GM21528 (cell line): Measurements from ENCODE around the gene DDI2.
"Not testable (repeated sequence)": the region's sequence is repeated elsewhere in the genome, so short reads cannot be mapped to it uniquely, and the experiment has no call there.

Experiments
- ATAC-seq: cut with Tn5 transposase; IDR thresholded peaks from one replicate; pipeline ENCODE4 v1.9.1; 2021; ENCODE audit warnings: mild to moderate bottlenecking, moderate library complexity; ENCODE audit not compliant: unreplicated experiment, low FRiP score

DDI2 gene

DNA sequence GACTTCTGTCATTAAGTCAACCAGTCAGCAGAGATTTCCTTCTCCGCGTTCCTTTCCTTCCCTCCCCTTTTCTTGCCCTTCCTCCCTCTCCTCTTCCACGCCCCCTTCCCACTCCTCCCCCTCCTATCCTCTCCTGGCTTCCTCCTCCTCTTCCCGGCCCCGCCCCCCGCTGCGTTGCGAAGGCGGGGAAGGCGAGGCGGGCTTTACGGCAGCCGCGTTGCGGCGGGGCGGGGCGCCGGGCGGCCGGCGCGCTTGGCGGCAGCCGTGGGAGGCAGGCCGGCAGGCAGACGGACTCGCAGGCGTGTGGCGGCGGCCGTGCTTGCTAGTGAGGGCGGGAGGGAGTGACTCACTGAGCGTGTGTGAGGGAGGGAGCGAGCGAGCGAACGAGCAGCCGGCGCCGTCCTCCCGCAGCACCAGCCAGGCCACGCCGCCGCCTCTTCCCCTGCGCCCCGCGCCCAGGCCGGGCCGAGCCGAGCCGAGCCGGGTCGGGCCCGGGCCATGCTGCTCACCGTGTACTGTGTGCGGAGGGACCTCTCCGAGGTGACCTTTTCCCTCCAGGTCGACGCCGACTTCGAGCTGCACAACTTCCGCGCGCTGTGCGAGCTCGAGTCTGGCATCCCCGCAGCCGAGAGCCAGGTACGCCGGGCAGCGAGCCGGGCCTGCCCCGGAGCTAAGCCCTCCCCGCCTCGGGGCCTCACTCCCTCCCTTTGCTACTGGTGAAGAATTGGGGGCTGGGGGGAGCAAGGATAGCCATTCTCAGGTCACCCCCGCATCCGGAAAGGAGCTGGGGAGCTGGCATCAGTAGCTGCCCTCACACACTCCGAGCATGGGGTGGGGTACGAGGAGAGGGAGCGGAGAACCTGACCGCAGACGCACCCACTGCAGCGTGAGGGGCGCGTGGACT is at the start of gene DDI2:
Gene DDI2 (plus strand): TSS at position 286 of the 904 bp plus-strand sequence. CDS start 213 bp downstream, at position 499.
- ATAC-seq = peak; percentile 68

DNA sequence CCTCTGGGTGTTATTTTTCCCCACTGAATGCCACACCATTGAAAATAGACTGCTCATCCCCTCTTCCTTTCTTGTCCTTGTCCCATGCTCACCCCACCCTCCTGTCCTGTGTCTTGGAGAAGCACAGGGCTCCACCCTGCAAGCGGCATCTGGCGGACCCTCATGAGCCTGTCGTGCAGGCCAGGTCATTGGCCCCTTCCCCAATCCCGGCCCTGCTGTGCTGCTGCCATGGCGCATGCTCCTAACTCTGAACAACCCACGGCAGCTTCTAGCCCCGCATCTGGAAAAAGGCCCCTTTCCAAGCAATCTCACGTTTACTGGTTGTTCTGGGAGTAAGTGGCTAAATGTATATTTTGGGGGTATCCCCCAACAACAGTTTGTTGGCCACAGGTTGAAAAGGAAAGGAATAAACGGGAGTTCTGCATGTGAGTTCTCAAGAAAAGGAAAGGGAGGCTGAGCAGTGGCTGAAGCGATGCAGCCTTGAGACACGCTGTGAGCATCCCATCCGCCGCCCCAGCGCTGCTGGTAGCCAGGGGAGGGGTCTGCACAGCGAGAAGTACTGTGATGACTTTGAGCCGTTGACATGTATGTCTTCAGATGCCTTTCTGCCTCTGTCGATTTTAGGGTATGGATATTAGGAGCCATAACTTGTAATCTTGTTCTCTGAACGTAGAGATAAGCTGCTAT is 48.7 kb upstream of the DDI2 start:
- ATAC-seq = no peak

DNA sequence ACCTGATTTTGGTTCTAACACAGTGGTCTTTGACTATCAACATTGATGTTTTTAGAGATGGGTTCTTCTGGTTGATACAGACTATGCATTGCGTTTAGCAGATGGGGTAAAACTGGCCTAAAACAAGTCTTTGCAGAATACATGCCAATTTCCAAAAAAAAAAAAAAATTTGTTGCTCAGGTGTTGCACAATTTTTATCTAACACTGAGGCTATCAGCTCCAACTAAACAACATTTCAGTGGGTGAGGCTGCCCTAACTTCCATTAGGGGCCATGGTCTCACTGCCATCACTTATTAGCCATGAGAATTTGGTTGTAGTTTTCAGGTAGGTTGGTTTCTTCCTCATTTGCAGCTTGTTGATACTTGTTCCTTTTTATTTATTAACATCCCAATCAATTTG is 46.4 kb upstream of the DDI2 start:
- no peak for ATAC-seq

DNA sequence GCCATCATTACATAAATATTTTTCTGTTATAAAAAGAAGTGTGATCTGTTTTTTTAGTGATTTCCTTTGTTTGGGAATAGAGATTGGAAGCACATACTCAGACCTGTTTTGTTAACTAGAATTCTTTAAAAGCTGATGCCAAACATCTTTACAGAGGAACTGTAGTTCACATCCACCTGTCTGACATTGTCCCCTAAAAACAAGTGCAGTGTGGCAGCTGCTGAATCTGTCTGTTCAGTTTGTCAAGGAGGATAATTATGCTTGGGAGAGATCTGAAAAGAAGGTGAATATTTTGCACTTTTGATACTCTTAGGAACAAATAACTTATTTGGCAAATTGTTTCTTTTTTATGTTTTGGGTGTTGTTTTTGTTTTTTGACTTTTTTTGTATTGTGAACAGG is 46.0 kb upstream of the DDI2 start:
- ATAC-seq = no peak

DNA sequence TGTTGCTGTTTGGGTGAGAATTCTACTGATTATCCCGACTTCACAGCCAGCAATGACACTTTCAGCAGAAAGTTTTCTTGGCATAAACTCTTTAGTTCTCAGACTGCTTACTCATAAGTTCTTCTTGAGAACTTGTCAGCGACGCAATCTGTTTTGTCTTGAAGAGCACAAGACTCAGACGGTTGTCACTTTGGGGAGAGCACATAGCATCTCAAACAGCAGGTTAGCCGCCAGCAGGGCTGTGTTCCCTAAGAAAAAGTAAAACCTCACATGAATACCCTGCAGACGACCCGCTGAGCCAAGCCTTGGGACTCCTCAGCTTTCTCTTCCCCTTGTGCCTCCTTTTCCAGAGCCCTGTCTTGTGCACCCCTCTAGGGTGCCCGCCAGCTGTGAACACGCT is 43.8 kb upstream of the DDI2 start:
- ATAC-seq = no peak

DNA sequence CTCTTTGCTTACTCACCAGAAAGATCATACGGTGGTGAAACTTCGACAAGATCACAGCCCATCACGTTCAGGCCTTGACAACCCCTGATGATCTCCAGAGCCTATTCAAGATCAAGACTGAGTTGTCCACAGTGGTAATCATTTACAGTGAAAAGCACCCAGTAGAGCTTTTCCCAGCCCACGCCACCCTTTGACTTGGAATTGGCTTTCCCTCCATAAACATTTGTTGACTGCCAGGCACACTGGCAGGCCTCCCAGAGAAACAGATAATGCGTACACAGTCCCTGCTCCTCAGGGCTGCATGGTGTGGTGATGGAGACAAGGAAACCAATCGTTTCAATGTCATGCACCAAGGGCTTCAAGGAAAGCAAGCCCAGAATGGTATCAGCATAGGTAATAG is 42.5 kb upstream of the DDI2 start:
- no peak for ATAC-seq

DNA sequence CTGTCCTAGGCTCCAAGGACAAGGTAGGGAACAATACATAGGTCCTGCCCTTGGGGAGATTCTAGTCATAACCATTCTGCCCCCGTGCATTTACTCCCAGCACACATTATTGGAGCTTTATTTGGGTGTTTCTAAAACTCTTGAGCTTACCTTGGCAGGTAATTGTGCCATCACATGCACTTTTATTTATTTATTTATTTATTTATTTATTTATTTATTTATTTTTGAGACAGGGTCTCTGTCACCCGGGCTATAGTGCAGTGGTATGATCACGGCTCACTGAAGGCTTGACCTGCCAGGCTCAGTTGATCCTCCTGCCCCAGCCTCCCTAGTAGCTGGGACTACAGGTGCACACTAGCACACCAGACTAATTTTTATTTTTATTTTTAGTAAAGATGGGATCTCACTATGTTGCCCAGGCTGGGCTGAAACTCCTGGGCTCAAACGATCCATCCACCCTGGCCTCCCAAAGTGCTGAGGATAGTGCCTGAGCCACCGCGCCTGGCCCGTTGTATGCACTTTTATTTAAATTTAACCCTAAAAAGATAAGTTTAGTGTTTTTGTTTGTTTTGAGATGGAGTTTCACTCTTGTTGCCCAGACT is 41.6 kb upstream of the DDI2 start:
- no peak for ATAC-seq

DNA sequence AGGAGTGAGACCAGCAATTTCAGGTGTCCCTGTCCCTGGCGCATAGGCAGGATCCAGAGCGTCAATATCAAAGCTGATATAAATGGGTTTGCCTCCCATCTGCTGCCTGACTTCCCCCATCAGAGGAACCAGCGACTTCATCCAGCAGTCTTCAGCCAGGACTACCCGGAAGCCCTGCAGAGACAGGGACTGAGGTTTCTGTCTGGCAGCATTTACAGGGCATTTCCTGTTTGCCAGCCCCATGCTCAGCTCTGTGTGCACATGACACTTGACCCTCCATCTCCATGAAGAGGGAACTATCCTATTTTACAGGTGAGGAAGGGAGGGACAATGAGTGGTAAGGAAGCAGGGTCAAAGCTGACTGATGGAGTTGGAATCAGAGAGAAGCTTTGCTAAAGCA is 39.6 kb upstream of the DDI2 start:
- ATAC-seq = no peak

DNA sequence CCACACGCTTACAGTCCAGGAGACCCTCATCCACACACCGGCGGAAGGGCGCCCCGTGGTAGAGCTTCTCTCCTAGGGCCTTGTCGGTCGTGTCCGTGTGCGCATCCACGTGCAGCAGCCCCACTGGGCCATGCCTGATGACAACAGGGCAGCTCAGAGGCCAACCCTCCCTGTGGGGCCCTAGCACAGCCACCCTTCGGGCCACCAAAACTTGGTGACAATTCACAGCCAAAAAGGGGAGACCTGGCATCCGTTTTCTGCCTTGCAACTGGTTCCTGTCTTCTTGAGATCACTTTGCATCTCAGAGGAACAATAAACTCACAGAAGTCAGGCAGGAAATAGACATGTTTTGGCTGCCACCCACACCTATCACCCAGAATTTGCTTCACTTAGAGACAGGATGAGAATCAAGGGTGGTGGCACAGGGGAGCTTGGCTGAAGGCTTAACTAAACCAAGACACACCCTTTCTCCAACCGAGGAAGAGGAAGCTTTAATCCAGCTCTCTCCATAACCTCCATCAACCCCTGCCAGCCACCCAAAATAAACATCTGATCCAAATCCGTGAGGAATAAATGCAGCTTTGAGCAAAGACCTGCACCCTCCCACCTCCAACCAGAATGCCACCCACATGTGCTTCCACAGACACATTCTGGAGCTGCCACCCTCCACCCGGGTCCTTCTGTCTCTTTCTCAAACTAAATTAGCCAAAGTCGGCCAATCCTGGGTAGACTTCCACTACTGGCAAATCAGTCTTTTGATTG is 38.2 kb upstream of the DDI2 start:
- no peak for ATAC-seq

DNA sequence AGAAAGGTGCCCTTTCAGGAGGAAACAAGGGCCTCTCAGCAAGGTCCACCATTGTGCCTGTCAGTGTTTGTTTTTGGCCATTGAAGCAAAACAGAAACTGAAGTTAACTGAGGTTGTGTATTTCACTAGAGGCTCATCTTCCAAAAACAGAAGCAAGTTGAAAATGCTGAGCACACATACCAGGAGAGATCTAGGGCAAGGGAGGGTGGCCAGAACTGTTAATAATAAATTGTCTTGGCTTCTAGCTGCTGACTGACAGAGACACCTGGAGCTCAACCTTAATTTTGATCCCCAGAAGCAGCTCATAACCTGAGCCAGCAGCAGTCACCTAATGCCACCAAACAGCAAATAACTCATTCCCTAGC is 37.6 kb upstream of the DDI2 start:
- ATAC-seq = no peak

DNA sequence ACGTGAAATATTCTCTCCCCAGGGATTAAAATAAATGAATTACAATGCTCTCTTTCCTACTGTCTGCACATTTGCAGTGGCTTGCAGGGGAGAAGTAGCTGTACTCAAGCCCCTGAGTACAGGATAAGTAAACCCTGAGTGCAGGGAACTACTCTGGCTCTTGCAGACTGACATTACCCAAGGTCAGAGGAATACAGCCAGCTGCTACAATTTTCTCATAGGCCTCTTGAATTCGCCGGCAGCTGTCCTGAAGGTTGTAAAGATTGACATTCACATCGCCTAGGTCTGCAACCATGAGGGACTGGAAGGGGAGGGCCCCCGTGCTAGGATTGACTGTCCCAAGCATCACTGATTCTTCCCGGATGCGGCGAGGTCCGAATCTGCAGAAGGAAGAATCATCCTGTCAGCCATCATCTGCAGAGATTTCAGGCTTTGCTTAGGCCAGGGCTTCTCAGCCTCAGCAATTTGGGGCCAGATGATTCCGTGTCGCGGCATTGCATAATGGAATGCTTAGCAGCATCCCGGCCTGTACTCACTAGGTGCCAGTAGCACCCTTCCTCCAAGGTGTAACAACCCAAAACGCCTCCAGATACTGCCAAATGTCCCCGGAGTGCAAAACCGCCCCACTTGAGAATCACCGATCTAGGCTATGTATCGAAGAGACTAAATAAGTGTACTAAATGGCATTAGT is 34.1 kb upstream of the DDI2 start:
- ATAC-seq = no peak

DNA sequence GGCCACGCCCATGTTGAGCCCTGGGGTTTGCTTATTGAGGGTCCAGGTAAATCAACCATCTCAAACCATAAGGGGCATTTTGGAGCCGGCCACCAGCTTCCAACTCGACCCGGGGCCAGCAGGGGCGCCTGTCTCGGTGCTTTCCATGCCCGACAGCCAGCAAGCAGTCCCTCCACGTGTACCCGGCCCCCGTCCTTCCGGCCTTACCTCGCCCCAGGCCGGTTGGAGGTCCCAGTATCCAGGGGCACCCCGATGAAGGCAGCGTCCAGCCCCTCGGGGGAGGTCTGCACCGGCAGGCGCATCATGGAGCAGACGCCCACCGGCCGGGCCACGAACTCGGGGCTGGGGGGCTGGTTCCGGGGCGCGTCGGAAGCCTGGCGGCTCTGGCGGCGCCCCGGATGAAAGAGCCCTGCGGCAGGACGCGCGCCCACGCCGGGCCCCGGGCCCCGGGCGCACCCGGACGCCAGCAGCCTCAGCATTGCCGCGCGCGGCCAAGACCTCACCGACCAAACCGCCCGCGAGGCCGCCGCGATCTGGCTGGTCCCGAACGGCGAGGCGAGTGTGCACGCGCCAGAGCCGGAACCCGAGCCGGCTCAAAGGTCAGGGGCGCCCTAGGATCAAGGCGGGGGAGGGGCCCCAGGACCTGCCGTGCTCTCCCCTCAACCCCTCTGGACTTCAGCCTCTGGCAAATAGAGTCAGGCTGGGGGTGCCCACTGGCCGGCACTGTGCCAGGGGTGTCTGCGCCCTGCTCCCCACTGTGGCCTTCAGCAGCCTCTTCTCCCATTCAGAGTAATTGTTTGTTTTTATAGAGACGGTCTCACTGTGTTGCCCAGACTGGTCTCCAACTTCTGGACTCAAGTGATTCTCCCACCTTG is 32.5 kb upstream of the DDI2 start, which contains the start of gene AGMAT:
Gene AGMAT (minus strand): TSS at position 563 of the 875 bp plus-strand sequence. CDS start 84 bp downstream, at position 479.
- ATAC-seq = no peak

DNA sequence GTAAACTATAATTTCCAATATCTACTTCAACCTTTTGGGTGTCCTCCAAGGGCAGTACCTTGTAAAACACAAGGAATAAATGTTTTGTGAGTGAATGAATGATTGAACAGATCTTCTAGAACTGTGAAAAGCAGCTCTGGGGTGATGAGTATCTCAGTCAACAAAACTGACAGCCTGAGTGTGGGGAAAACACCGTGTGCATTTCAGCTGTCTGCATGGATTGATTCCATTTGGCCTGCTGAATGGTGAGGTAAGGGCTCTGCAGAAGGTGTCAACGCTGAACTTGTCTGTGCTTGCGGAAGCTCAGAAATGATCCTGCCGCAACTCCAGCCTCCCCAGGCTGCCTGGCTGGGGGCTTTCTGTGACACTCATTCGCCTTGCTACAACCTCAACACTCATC is 25.0 kb upstream of the DDI2 start:
- ATAC-seq = no peak

DNA sequence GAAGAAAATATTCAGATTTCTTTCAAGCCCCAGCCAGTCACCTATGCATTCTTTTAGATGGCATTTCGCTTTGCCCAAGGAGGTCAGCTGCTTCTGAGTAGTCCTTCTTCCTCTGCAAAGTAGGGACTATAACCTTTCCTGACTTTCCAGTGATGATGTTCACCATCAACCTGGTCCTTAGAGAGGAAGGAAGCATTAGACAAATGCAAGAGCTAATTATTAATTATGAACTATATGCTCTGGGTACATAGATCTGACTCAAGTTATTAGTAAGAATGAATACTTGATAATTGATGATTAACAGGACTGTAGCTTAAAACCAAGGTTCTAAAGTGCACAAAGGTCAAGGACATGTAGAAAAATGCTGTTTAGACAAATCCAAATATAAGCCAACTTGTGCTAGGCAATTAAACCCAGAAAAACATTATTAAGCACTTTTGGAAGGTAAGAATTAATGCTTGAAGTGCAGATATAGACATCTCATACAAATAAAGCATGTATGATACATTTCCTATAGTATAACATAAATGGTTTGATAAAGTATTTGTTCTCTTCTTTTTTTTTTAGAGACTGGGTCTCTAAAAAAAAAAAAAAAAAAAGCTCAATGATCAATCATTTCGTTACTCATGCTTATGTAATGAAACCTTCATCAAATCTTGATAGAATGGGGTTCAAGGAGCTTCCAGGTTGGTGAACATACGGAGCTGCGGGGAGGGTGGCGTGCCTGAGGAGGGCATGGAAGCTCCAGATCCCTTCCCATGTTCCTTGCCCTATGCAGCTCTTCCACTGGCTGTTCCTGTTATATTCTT is 21.2 kb upstream of the DDI2 start:
- no peak for ATAC-seq

DNA sequence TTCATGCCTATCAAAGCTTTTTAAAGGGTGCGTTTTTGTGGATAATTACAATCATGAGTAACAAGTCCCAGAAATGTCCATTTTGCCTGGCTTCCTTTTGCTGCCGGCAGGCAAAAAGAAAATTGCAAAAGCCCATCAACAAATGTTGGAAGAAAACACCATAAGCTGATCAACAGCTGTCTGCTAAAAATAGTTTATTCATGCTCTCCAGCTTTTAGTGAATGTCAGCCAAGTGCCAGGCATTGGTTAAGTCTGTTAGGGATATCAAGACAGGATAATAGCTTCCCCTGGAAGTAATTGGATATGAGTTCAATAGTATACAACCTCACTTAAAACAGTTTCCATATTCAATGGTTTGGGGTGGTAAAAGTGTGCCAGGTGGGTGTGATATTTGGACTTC is 18.8 kb upstream of the DDI2 start:
- no peak for ATAC-seq

DNA sequence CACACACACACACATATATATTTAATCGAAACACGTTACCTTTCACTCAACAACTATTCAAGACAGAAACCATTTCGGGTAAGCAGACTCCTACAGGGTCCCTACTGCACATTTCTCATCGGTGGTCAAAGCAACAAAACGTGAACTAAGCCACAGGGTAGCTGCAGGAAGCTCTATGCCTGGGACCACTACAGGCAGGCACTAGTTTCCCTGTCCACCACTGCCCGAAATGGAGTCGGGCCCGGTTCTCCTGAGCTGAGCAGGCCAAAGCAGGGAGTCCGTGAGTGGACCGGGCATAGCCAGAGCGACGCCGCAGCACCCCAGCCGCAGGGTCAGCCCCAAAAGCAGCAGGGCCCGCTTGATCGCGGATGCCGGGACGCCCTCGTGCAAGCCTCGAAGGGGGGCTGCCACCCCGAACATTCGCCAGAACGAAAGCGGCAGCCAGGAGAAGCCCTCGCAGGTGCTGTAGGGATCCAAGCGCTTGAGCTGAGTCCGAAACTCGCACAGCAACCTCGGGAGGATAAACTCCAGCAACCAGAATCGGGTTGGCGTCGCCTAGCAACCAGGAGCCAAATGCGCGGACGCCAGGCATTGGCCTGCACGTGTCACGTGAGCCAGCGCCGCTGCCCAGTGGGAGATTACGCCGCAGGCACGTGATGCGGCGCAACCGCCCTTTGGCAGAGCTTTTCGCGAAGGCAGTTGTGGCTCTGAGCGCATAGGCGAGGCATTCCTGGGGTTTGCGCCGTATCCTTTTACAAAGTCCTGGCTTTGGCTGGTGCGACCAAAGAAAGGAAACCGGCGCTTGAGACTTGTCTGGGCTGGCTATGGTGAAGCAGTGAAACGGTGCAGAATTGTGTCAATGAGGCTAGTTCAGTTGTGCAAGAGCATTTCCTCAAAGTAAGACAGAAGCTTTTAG is 13.9 kb upstream of the DDI2 start:
- ATAC-seq = peak; percentile 81

DNA sequence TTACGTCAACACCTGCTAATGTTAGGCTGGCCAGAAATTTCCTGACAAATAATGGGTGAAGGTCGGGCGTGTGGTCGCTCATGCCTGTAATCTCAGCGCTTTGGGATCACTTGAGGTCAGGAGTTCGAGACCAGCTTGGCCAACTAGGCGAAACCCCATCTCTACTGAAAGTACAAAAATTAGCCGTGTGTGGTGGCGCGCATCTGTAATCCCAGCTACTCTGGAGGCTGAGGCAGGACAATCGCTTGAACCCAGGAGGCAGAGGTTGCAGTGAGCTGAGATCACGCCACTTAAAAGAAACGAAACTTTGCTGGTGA is 13.3 kb upstream of the DDI2 start:
- not testable (repeated sequence) for ATAC-seq
